Measurements from ENCODE around the gene VWA2. TPM values are rescaled to one million over a fixed set of nuclear protein-coding genes. Genes with fewer than 3 reads are reported as not detected.

VWA2 gene
- total RNA-seq, 6 experiments from 2014 or later = 0.06 to 0.14 (median 0.09) TPM; not detected in 2

GRCh38 chr10:114202812-114203211, 36.2 kb upstream of the VWA2 start:
- TF ChIP-seq POLR2A (IDR thresholded peaks at IDR 0.05) (no peak), CTCF (IDR thresholded peaks at IDR 0.05) (no peak)
- Histone ChIP-seq H3K4me1 (peaks cover 0 to 6% (median 0%) of the 10 kb centered on the region in 4 donors), H3K27me3 (no peaks in the 10 kb centered on the region), H3K9me3 (no peaks in the 10 kb centered on the region), H3K4me3 (no peak overlapping the region), H3K27ac (no peak overlapping the region), H3K36me3 (no peaks in the 10 kb centered on the region)
- intact Hi-C loops (cut with DNase I) = no loop called here
- no peak for DNase-seq
- WGBS (ENCODE audit: insufficient coverage, low coverage, low lambda C conversion rate, missing lambda C conversion rate) = 68% methylated on average over 3 of the region's 3 CpGs
- ATAC-seq = no peak

GRCh38 chr10:114206902-114207301, 32.2 kb upstream of the VWA2 start:
- H3K27me3 ChIP-seq = no peaks in the 10 kb centered on the region
- 56% methylated on average over 2 of the region's 2 CpGs for WGBS (ENCODE audit: insufficient coverage, low coverage, low lambda C conversion rate, missing lambda C conversion rate)
- ATAC-seq (peak in 3 of 4 donors; percentile 21 to 80 (median 24)), DNase-seq (no peak)
- intact Hi-C loops (cut with DNase I) = no loop called here
- TF ChIP-seq CTCF (IDR thresholded peaks at IDR 0.05) (no peak), POLR2A (IDR thresholded peaks at IDR 0.05) (no peak)
- H3K4me1 ChIP-seq = peaks cover 0 to 6% (median 0%) of the 10 kb centered on the region in 4 donors
- no peak overlapping the region for H3K27ac ChIP-seq
- H3K4me3 ChIP-seq = no peak overlapping the region
- no peaks in the 10 kb centered on the region for H3K36me3 ChIP-seq
- H3K9me3 ChIP-seq = no peaks in the 10 kb centered on the region

GRCh38 chr10:114207349-114207748, 31.7 kb upstream of the VWA2 start:
- H3K4me3 ChIP-seq = no peak overlapping the region
- H3K27me3 ChIP-seq = no peaks in the 10 kb centered on the region
- ATAC-seq (no peak), DNase-seq (no peak)
- intact Hi-C loops (cut with DNase I) = no loop called here
- H3K27ac ChIP-seq = no peak overlapping the region
- peaks cover 0 to 6% (median 0%) of the 10 kb centered on the region in 4 donors for H3K4me1 ChIP-seq
- no peaks in the 10 kb centered on the region for H3K9me3 ChIP-seq
- no peak for TF ChIP-seq CTCF (IDR thresholded peaks at IDR 0.05)
- no peak for TF ChIP-seq POLR2A (IDR thresholded peaks at IDR 0.05)
- no peaks in the 10 kb centered on the region for H3K36me3 ChIP-seq
- 67% methylated on average over 1 of the region's 1 CpG for WGBS (ENCODE audit: insufficient coverage, low coverage, low lambda C conversion rate, missing lambda C conversion rate)

- ATAC-seq (no peak), DNase-seq (no peak)
Observed at GRCh38 chr10:114208351-114208750, 30.7 kb upstream of the VWA2 start.

More at GRCh38 chr10:114208351-114208750, 30.7 kb upstream of the VWA2 start:
- intact Hi-C loops (cut with DNase I) = no loop called here
- Histone ChIP-seq H3K4me1 (peaks cover 0 to 6% (median 0%) of the 10 kb centered on the region in 4 donors), H3K27me3 (no peaks in the 10 kb centered on the region), H3K27ac (no peak overlapping the region), H3K4me3 (no peak overlapping the region), H3K36me3 (no peaks in the 10 kb centered on the region), H3K9me3 (no peaks in the 10 kb centered on the region)
- no peak for TF ChIP-seq POLR2A (IDR thresholded peaks at IDR 0.05)
- no peak for TF ChIP-seq CTCF (IDR thresholded peaks at IDR 0.05)
- 100% methylated on average over 2 of the region's 2 CpGs for WGBS (ENCODE audit: insufficient coverage, low coverage, low lambda C conversion rate, missing lambda C conversion rate)
